Measurements from ENCODE around the gene NAGA.

NAGA gene

DNA sequence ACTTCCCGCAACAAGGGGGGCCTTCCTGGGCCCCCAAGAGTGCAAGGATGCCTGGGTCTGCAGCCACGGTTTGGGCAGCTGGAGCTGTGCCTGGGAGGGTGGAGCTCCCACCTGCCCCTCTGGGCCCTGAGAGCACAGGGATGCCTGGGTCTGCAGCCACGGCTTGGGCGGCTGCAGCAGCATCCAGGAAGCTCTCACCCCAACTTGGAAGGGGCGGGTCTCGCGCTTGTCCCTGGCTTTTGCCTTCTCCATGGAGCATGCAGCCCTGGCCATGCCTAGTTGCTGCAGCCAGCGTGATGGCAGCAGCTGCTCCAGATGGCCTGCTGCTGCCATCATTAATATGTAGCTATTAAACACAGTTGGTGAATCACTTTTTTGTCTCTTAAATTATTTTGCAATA, 35.4 kb downstream of the NAGA start:
- no peak for DNase-seq

DNA sequence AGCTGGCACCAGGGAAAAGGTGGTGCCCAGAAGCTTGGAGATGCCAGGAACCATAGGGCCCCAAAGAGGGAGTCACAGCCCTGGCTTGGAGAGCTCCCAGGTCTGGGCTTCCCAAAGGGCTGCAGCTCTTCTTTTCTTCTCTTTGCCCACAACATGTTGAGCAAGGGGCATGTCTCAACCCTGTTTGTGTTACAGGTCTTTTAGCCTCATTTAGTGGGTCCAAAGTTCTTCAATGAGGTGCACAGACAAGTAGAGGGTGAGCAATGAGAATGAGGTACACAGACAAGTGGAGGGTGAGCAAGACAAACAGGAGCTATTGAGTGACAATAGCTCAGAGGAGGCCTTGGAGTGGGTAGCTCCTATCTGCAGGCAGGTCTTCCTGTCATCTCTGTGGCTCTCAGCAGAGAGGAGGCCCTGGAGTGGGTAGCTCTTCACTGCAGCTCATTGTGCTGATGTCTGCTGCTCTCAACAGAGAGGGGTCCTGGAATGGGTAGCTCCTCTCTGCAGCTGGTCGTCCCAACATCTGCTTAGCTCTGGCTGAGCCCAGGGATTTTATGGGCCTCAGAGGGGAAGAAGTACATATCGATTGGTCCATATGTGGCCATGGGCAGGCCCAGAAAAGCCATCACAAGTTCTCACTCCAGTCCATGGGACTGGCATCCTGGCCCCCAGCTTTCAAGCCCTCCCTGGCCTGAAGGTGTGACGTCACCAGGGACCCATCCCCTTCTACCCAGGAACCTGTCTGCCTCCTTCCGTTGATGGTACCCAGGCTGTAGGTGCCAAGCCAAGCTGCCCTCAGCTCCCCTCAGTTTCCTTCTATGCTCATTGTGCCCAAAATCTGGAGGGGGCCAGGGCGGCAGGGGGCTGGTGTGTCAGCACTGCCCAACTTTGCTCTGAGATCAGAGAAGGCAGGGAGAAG, 37.1 kb downstream of the NAGA start:
- DNase-seq = no peak

DNA sequence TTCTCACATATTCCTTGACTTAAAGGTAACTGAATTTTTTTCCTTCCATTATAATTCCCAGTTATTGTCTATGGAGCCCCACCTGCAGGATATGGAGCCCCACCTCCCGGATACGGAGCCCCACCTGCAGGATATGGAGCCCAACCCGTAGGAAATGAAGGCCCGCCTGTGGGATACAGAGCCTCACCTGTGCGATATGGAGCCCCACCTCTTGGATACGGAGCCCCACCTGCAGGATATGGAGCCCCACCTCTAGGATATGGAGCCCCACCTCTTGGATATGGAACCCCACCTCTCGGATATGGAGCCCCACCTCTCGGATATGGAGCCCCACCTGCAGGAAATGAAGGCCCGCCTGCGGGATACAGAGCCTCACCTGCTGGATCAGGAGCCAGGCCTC, 43.9 kb downstream of the NAGA start:
- DNase-seq = no peak

DNA sequence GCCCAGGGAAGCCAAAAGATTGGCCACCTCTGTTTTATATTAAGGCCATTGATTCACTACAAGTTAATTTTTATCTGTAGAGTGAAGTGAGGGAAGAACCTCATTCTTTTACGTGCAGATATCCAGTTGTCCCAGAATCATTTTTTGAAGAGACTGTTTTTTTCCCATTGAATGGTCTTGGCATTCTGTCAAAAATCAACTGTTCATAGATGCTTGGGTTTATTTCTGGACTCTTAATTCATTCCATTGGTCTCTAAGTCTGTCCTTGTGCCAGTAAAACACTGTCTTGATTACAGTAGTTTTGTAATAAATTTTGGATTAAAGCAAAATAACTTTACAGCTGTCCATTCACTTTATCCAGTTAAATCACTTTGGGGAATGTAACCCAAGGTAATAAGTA, 45.2 kb downstream of the NAGA start:
- no peak for DNase-seq

DNA sequence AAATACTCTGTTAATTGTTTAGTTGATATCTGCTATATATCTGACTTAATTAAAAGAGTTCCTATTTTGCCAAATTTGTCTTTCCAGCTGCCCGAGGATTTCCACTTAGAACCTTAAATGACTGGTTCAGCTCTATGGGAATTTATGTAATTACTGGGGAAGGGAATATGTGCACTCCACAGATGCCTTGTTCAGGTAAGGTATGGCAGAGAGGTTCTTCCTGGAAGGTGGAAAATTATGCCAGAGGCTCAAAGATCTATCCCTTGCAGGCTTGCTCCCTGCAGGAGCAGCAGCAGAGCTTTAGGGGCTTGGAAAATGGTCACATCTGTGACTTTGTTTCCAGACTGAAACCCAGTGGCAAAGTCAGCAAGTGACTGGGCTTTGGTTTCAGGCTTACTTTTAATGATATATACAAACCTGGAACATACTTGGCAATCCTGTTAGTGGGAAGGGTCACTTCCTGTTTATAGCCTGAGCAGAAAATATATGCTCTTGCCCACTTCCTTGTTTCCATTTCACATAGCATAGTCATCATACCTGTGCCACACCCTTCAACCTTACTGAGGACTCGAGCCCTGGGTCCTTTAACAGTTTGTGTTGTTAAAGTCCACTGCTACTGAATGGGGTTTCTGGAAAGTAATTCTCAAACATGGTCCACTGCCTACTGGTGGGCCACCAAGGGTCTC, 48.3 kb downstream of the NAGA start:
- DNase-seq = no peak

DNA sequence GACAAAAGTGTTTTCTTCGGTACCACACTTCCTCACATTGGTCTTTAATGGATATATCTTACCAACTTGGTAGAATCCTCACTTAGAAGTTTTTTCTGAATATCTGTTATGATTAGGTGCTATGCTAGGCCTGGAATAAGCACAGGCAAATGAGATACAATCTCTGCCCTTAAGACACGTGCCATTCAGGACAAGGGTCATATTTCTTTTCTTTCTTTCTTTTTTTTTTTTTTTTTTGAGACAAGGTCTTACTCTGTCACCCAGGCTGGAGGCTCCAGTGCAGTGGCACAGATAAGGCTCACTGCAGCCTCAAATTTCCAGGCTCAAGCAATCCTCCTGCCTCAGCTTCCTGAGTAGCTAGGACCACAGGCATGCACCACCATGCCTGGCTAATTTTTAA, 49.0 kb downstream of the NAGA start:
- DNase-seq = no peak

DNA sequence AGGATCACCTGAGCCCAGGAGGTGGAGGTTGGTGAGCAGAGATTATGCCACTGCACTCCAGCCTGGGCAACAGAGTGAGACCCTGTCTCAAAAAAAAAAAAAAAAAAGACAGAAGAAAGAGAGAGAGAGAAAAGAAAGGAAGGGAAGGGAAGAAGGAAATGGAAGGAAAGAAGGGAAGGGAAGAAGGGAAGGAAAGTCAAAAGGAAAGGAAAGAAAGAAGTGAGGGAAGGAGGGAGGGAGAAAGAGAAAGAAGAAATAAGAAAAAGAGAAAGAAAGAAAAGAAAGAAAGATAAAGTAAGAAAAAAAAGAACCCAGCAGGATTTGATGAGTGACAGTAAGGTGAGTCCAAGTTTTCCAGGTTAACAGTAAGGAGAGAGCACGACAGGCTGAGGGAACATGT, 52.4 kb downstream of the NAGA start:
- no peak for DNase-seq

DNA sequence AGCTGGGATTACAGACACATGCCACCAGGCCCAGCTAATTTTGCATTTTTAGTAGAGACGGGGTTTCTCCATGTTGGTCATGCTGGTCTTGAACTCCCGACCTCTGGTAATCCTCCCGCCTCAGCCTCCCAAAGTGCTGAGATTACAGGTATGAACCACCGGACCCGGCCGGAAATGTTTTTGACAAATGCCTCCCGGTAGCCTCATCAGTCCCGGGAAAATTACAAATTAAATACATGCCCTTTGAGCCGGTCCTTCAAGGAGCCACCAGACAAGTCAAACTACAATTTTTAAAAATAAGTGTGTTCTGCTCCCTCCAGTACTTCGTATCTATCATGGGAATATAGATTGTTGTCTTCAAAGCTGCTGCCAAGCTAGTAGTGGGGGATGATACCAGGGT, 54.5 kb downstream of the NAGA start:
- DNase-seq = no peak

DNA sequence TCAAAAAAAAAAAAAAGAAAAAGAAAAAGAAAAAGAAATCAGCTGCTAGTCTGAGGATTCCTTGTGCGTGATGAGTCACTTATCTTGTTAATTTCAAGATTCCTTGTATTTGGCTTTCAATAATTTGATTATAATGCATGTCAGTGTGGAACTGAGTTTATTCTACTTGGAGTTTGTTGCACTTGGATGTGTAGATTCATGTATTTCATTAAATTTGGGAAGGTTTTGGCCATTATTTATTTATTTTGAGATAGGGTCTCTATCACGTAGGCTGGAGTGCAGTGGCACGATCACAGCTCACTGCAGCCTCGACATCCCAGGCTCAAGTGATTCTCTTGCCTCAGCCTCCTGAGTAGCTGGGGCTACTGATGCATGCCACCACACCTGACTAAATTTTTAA, 57.2 kb downstream of the NAGA start:
- DNase-seq = no peak

DNA sequence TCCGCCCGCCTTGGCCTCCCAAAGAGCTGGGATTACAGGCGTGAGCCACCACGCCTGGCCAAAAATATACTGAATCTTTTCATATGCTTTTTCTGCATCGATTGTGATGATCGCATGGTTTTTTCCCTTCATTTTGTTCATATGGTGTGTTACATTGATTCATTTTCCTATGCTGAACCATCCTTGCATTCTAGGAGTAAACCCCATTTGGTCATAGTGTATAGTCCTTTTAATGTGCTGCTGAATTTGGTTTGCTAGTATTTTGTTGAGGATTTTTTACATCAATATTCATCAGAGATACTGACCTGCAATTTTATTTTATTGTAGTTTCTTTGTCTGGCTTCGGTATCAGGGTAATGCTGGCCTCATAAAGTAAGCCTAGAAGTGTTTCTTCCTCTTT, 59.8 kb downstream of the NAGA start:
- no peak for DNase-seq

All from NCI-H446 treated with DMSO at 0.1 percent for 48 hours (cell line).